Breast epithelium (tissue), 3 donors: Measurements from ENCODE around the gene ASTN2.

ENCODE experiments used
- POLR2A ChIP-seq: fragments of 450-650 bp; IDR thresholded peaks from one replicate; pipeline ENCODE4 v1.6.1; 2016; ENCODE audit warnings: antibody characterized with exemption, mild to moderate bottlenecking, moderate library complexity
- POLR2AphosphoS5 ChIP-seq, 3 donors: sonication (generic); formaldehyde crosslinking; IDR thresholded peaks; one replicate each; pipeline ENCODE4 v1.6.1; 2017; ENCODE audit warnings: antibody characterized with exemption in 3 of 3
- TF ChIP-seq, protein P1 (sequence below), 3 donors: fragments of 450-650 bp; IDR thresholded peaks; one replicate each; pipeline ENCODE4 v1.5.1; 2016 to 2017; ENCODE audit warnings: antibody characterized with exemption in 3 of 3, mild to moderate bottlenecking in 3 of 3, moderate library complexity in 3 of 3

DNA sequence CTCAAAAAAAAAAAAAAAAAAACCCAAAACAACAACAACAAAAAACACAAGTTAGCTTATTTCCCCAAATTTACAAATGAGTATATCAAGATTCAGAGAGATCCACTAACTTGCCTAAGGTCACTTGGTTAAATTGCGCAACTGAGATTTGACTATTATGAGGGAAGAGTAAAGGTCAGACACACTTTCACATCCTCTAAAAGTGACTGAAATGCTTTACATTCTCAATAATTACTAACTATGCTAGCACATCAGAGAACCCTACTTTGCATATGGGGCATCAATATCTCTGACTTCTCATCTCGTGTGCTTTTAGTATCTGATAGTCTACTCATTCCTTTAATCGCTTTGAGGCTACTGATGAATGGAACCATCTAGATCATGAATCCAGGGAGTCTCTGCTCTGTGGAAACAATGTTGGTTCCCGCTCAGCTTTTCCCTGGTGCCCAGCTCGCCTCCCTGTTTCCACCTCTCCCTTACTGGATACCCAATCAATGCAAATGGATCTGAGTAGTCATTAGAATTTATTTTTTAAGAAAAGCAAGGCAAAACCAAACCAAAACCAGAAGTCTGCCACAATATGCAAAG is 909.9 kb downstream of the ASTN2 start:
- TF ChIP-seq, protein P1, sequence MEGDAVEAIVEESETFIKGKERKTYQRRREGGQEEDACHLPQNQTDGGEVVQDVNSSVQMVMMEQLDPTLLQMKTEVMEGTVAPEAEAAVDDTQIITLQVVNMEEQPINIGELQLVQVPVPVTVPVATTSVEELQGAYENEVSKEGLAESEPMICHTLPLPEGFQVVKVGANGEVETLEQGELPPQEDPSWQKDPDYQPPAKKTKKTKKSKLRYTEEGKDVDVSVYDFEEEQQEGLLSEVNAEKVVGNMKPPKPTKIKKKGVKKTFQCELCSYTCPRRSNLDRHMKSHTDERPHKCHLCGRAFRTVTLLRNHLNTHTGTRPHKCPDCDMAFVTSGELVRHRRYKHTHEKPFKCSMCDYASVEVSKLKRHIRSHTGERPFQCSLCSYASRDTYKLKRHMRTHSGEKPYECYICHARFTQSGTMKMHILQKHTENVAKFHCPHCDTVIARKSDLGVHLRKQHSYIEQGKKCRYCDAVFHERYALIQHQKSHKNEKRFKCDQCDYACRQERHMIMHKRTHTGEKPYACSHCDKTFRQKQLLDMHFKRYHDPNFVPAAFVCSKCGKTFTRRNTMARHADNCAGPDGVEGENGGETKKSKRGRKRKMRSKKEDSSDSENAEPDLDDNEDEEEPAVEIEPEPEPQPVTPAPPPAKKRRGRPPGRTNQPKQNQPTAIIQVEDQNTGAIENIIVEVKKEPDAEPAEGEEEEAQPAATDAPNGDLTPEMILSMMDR (IDR thresholded peaks at IDR 0.05) = no peak
- TF ChIP-seq POLR2AphosphoS5 (IDR thresholded peaks at IDR 0.05) (no peak), POLR2A (no peak)
